ENCODE results near the gene TSHZ2.

The TSHZ2 gene

GRCh38 chr20:53258741-53259140 is 286.6 kb downstream of the TSHZ2 start:
- no peak for DNase-seq

GRCh38 chr20:53260168-53260567 is 288.0 kb downstream of the TSHZ2 start:
- DNase-seq: no peak

GRCh38 chr20:53260591-53260990 is 288.4 kb downstream of the TSHZ2 start:
- no peak for DNase-seq

GRCh38 chr20:53262365-53262764 is 290.2 kb downstream of the TSHZ2 start:
- no peak for DNase-seq

- DNase-seq: no peak
These were observed 291.6 kb downstream of the TSHZ2 start for GRCh38 chr20:53263554-53264438.

GRCh38 chr20:53264604-53265003 is 292.4 kb downstream of the TSHZ2 start:
- DNase-seq: no peak

GRCh38 chr20:53265304-53265875 is 293.2 kb downstream of the TSHZ2 start:
- DNase-seq: no peak

GRCh38 chr20:53269380-53269779 is 297.2 kb downstream of the TSHZ2 start:
- no peak for DNase-seq

GRCh38 chr20:53270792-53271375 is 298.7 kb downstream of the TSHZ2 start:
- DNase-seq: peak in 1 of 3 experiments; percentile 52

GRCh38 chr20:53274365-53274764 is 302.2 kb downstream of the TSHZ2 start:
- no peak for DNase-seq

- no peak for DNase-seq
These were observed 302.6 kb downstream of the TSHZ2 start for GRCh38 chr20:53274807-53275206.

- DNase-seq: no peak
These were observed 304.0 kb downstream of the TSHZ2 start for GRCh38 chr20:53276143-53276542.

- DNase-seq: no peak
These were observed 306.4 kb downstream of the TSHZ2 start for GRCh38 chr20:53278555-53278954.

- no peak for DNase-seq
These were observed 307.6 kb downstream of the TSHZ2 start for GRCh38 chr20:53279735-53280134.

- DNase-seq: no peak
These were observed 309.5 kb downstream of the TSHZ2 start for GRCh38 chr20:53281557-53282117.

- DNase-seq: no peak
These were observed 310.2 kb downstream of the TSHZ2 start for GRCh38 chr20:53282217-53282955.

- DNase-seq: no peak
These were observed 310.9 kb downstream of the TSHZ2 start for GRCh38 chr20:53283011-53283410.

GRCh38 chr20:53283597-53283996 is 311.4 kb downstream of the TSHZ2 start:
- no peak for DNase-seq

GRCh38 chr20:53284256-53284655 is 312.1 kb downstream of the TSHZ2 start:
- DNase-seq: no peak

GRCh38 chr20:53284696-53285095 is 312.5 kb downstream of the TSHZ2 start:
- no peak for DNase-seq

- DNase-seq: no peak
These were observed 315.3 kb downstream of the TSHZ2 start for GRCh38 chr20:53287357-53288042.

- no peak for DNase-seq
These were observed 319.4 kb downstream of the TSHZ2 start for GRCh38 chr20:53291548-53291947.
